ENCODE measurements around the gene SARS2. TPM values are rescaled to one million over a fixed set of nuclear protein-coding genes. Genes with fewer than 3 reads are reported as not detected.
A peak's percentile ranks its signal among the peaks of the same experiment; 100 is the strongest.

SARS2 gene
- polyA plus RNA-seq, 3 donors: 8.1 to 21.9 (median 8.3) TPM

DNA sequence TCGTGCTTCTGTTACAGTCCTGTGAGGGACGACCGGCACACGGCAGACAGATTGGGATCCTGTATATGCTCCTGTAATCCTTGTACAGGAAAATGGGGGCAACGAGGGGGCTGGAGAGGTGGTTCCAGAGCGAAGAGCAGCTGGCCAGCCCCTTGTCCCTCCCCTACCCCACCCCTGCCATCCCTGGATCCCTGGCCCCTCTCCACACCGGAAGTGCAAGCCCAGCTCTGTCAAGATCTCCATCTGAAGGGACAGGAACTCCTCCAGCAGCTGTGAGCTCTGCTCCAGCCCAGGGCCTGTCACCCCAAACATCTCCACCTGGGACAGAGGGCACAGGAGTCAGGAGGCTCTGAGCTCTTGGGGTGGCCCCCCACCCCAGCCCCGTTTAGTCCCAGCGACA lies 13.0 kb downstream of the SARS2 start:
- Histone ChIP-seq H3K4me1 (ENCODE audit: control insufficient read depth in 1 of 2, insufficient read depth in 2 of 2, low read length in 2 of 2) (no peaks in the 10 kb centered on the region), H2AFZ (ENCODE audit: insufficient read depth, low read depth, low read length, poor library complexity, severe bottlenecking) (no peak overlapping the region), H4K20me1 (ENCODE audit: insufficient read depth, low read length) (no peaks in the 10 kb centered on the region), H3K79me2 (ENCODE audit: insufficient read depth, low read length) (no peaks in the 10 kb centered on the region), H3K9ac (ENCODE audit: insufficient read depth, low read length, poor library complexity, severe bottlenecking) (no peak overlapping the region), H3K4me2 (replicated peaks; ENCODE audit: extremely low read depth, low read length, poor library complexity, severe bottlenecking) (no peak overlapping the region), H3K27ac (ENCODE audit: low read depth in 1 of 2, low read length in 2 of 2) (no peak overlapping the region), H3K36me3 (replicated peaks in 1 of 2; ENCODE audit: control insufficient read depth in 1 of 2, insufficient read depth in 2 of 2, low read length in 2 of 2) (peaks cover 9 to 14% of the 10 kb centered on the region in 2 donors), H3K9me3 (replicated peaks in 1 of 2; ENCODE audit: control insufficient read depth in 1 of 2, insufficient read depth in 1 of 2, low read length in 2 of 2) (no peaks in the 10 kb centered on the region), H3K27me3 (ENCODE audit: control insufficient read depth in 2 of 2, insufficient read depth in 2 of 2, low read length in 2 of 2) (no peaks in the 10 kb centered on the region), H3K4me3 (replicated peaks in 1 of 3; ENCODE audit: low read depth in 2 of 3, low read length in 3 of 3) (no peak overlapping the region)
- TF ChIP-seq, protein P1, sequence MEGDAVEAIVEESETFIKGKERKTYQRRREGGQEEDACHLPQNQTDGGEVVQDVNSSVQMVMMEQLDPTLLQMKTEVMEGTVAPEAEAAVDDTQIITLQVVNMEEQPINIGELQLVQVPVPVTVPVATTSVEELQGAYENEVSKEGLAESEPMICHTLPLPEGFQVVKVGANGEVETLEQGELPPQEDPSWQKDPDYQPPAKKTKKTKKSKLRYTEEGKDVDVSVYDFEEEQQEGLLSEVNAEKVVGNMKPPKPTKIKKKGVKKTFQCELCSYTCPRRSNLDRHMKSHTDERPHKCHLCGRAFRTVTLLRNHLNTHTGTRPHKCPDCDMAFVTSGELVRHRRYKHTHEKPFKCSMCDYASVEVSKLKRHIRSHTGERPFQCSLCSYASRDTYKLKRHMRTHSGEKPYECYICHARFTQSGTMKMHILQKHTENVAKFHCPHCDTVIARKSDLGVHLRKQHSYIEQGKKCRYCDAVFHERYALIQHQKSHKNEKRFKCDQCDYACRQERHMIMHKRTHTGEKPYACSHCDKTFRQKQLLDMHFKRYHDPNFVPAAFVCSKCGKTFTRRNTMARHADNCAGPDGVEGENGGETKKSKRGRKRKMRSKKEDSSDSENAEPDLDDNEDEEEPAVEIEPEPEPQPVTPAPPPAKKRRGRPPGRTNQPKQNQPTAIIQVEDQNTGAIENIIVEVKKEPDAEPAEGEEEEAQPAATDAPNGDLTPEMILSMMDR (IDR thresholded peaks at IDR 0.05): no peak
- H3K27ac Mint-ChIP-seq: no peak overlapping the region
- intact Hi-C loops (cut with micrococcal nuclease): no loop called here
- H3K4me1 Mint-ChIP-seq: peaks cover 3% of the 10 kb centered on the region
- H3K4me3 Mint-ChIP-seq: no peak overlapping the region
- H3K27me3 Mint-ChIP-seq (ENCODE audit: low read depth in 3 of 3): peaks cover 0 to 2% (median 0%) of the 10 kb centered on the region in 3 donors
- peaks cover 18 to 19% of the 10 kb centered on the region in 2 donors for H3K36me3 Mint-ChIP-seq
- DNase-seq: no peak
- 91% methylated on average over 6 of the region's 9 CpGs for WGBS (ENCODE audit: insufficient coverage)
- H3K9me3 Mint-ChIP-seq: peaks cover 0 to 4% (median 2%) of the 10 kb centered on the region in 7 donors

DNA sequence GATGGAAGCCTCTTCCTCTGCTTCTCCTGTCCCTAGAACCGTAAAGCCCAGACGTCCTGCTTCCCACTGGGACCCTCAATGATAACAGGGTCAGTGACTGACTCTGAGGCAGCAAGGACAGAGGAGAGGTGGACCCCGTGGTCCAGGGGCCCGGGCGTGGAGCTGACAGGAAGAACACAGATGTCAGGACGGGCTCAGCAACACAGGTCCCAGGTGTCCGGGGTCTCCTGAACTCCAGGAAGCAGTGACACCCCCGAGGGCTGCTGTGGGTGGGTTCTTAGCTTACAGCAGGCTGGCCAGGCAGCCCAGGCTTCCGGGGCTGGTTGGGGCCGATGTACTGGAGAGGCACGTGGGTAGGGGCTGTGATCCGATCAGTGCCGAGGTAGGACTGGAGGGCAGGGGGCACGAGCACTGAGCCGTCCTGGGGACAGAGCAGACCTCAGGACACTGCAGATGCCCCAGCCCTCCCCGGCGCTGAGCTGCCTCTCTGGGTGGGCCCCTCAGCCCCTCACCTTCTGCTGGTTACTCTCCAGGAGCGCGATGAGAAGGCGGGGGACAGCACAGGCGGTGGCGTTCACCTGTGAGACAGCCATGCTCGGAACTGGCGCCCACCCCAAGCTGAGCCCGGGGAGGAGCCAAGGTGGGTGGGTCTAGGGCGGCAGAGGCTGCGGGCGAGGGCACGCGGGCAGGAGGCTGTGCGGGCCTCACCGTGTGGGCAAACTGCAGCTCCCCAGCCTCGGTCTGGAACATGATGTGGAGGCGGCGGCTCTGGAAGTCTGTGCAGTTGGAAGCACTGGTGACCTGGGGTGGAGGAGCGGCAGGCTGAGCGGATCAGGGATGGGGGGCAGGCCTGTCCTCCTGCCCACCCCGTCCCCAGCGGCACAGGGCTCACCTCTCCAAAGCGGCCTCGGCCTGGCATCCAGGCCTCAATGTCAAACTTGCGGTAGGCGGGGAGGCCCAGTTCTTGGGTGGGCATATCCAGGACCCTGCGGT lies 14.9 kb downstream of the SARS2 start:
- H3K27me3 Mint-ChIP-seq (ENCODE audit: low read depth in 3 of 3): peaks cover 0 to 6% (median 2%) of the 10 kb centered on the region in 3 donors
- H4K20me1 ChIP-seq (ENCODE audit: insufficient read depth, low read length): no peaks in the 10 kb centered on the region
- DNase-seq: no peak
- H3K9me3 ChIP-seq (replicated peaks in 1 of 2; ENCODE audit: control insufficient read depth in 1 of 2, insufficient read depth in 1 of 2, low read length in 2 of 2): no peaks in the 10 kb centered on the region
- no peak overlapping the region for H3K4me3 ChIP-seq (replicated peaks in 1 of 3; ENCODE audit: low read depth in 2 of 3, low read length in 3 of 3)
- TF ChIP-seq, protein P1 (IDR thresholded peaks at IDR 0.05): no peak
- H3K27ac ChIP-seq (ENCODE audit: low read depth in 1 of 2, low read length in 2 of 2): no peak overlapping the region
- H3K36me3 Mint-ChIP-seq: peaks cover 7 to 10% of the 10 kb centered on the region in 2 donors
- intact Hi-C loops (cut with micrococcal nuclease): no loop called here
- peak overlapping the region in 2 of 7 donors; percentile 51 to 72 for H3K27ac Mint-ChIP-seq
- no peak overlapping the region for H3K4me2 ChIP-seq (replicated peaks; ENCODE audit: extremely low read depth, low read length, poor library complexity, severe bottlenecking)
- peaks cover 0 to 2% (median 0%) of the 10 kb centered on the region in 7 donors for H3K9me3 Mint-ChIP-seq
- no peak overlapping the region for H3K4me3 Mint-ChIP-seq
- no peaks in the 10 kb centered on the region for H3K4me1 ChIP-seq (ENCODE audit: control insufficient read depth in 1 of 2, insufficient read depth in 2 of 2, low read length in 2 of 2)
- H3K36me3 ChIP-seq (replicated peaks in 1 of 2; ENCODE audit: control insufficient read depth in 1 of 2, insufficient read depth in 2 of 2, low read length in 2 of 2): peaks cover 0 to 3% of the 10 kb centered on the region in 2 donors
- 98% methylated on average over 39 of the region's 44 CpGs for WGBS (ENCODE audit: insufficient coverage)
- no peak overlapping the region for H2AFZ ChIP-seq (ENCODE audit: insufficient read depth, low read depth, low read length, poor library complexity, severe bottlenecking)
- no peak overlapping the region for H3K9ac ChIP-seq (ENCODE audit: insufficient read depth, low read length, poor library complexity, severe bottlenecking)
- peaks cover 3% of the 10 kb centered on the region for H3K4me1 Mint-ChIP-seq
- no peaks in the 10 kb centered on the region for H3K27me3 ChIP-seq (ENCODE audit: control insufficient read depth in 2 of 2, insufficient read depth in 2 of 2, low read length in 2 of 2)
- H3K79me2 ChIP-seq (ENCODE audit: insufficient read depth, low read length): no peaks in the 10 kb centered on the region
